ENCODE results near the gene GALNT7.

The GALNT7 gene

GRCh38 chr4:173128199-173128890 is 40.3 kb upstream of the GALNT7 start:
- H3K4me3 ChIP-seq (ENCODE audit: low read depth, low read length): no peak overlapping the region
- TF ChIP-seq, protein P1, sequence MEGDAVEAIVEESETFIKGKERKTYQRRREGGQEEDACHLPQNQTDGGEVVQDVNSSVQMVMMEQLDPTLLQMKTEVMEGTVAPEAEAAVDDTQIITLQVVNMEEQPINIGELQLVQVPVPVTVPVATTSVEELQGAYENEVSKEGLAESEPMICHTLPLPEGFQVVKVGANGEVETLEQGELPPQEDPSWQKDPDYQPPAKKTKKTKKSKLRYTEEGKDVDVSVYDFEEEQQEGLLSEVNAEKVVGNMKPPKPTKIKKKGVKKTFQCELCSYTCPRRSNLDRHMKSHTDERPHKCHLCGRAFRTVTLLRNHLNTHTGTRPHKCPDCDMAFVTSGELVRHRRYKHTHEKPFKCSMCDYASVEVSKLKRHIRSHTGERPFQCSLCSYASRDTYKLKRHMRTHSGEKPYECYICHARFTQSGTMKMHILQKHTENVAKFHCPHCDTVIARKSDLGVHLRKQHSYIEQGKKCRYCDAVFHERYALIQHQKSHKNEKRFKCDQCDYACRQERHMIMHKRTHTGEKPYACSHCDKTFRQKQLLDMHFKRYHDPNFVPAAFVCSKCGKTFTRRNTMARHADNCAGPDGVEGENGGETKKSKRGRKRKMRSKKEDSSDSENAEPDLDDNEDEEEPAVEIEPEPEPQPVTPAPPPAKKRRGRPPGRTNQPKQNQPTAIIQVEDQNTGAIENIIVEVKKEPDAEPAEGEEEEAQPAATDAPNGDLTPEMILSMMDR (IDR thresholded peaks at IDR 0.05; ENCODE audit: low read depth, low read length): no peak

- H3K4me3 ChIP-seq (ENCODE audit: low read depth, low read length): no peak overlapping the region
Observed at GRCh38 chr4:173130687-173131086, 37.9 kb upstream of the GALNT7 start.

GRCh38 chr4:173134426-173134825 is 34.2 kb upstream of the GALNT7 start:
- no peak overlapping the region for H3K4me3 ChIP-seq (ENCODE audit: low read depth, low read length)
- TF ChIP-seq, protein P1 (IDR thresholded peaks at IDR 0.05; ENCODE audit: low read depth, low read length): no peak

More at GRCh38 chr4:173130687-173131086, 37.9 kb upstream of the GALNT7 start:
- TF ChIP-seq, protein P1 (IDR thresholded peaks at IDR 0.05; ENCODE audit: low read depth, low read length): no peak

DNA sequence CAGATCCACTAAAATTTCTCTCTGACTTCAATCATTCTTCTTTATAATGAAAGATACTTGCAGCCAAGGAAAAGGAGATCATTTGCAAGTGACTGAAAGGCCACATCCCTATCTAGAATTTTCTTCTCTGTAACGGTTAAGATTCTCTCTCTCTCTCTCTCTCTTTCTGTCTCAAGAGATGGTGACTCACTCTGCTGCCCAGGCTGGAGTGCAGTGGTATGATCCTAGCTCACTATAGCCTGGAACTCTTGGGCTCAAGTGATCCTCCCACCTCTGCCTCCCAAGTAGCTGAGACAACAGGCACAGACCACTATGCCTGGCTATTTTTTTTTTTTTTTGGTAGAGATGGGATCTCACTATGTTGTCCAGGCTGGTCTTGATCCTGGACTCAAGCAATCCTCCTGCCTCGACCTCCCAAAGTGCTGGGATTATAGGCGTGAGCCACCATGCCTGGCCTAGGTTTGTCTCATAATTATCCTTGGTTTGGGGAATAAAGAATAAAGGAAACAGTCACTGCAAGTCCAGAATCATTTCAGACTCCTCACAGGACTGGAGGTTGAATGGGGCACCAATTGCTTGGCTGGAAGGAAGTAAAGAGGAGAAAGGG is 33.3 kb upstream of the GALNT7 start:
- TF ChIP-seq, protein P1 (IDR thresholded peaks at IDR 0.05; ENCODE audit: low read depth, low read length): no peak
- H3K4me3 ChIP-seq (ENCODE audit: low read depth, low read length): no peak overlapping the region

DNA sequence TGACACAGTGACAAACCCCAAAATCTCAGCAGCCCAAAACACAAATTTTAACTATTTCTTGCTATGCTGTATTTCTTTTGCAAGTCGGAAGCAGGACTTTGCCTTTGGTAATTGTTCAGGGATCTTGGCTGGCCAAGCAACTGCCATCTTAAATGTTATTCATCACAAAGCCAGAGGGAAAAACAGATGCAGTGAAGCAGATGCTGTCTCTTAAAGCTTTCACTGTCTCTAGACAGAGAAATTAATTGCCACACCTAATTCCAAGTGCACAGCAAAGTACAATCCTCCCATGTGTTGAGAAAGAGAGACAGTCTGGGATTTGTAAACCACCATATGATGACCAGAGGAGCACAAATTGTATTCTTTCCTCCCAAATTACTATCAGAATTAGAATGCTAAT is 30.0 kb upstream of the GALNT7 start:
- TF ChIP-seq, protein P1 (IDR thresholded peaks at IDR 0.05; ENCODE audit: low read depth, low read length): no peak

GRCh38 chr4:173139561-173139960 is 29.1 kb upstream of the GALNT7 start:
- no peak overlapping the region for H3K4me3 ChIP-seq (ENCODE audit: low read depth, low read length)
- TF ChIP-seq, protein P1 (IDR thresholded peaks at IDR 0.05; ENCODE audit: low read depth, low read length): no peak

More for the DNA sequence above, 30.0 kb upstream of the GALNT7 start:
- H3K4me3 ChIP-seq (ENCODE audit: low read depth, low read length): no peak overlapping the region

- TF ChIP-seq, protein P1 (IDR thresholded peaks at IDR 0.05; ENCODE audit: low read depth, low read length): no peak
- no peak overlapping the region for H3K4me3 ChIP-seq (ENCODE audit: low read depth, low read length)
Observed at GRCh38 chr4:173145131-173145530, 23.5 kb upstream of the GALNT7 start.

All from WI38 (cell line).